NCI-H345 treated with DMSO at 0.1 percent for 48 hours (cell line): ENCODE data around the gene CACNA1C.

Source experiments
- DNase-seq: peaks from one replicate; lab custom pipeline; 2025; ENCODE audit not compliant: unreplicated experiment; lab: John Stamatoyannopoulos, UW

Gene CACNA1C

GRCh38 chr12:2649201-2650030 lies 596.6 kb downstream of the CACNA1C start:
- DNase-seq, result no peak

GRCh38 chr12:2650261-2651067 lies 597.7 kb downstream of the CACNA1C start:
- no peak for DNase-seq

- no peak for DNase-seq
These were observed 598.5 kb downstream of the CACNA1C start for GRCh38 chr12:2651068-2651965.

- DNase-seq, result no peak
These were observed 599.2 kb downstream of the CACNA1C start for GRCh38 chr12:2652011-2652400.

- DNase-seq, result no peak
These were observed 599.8 kb downstream of the CACNA1C start for GRCh38 chr12:2652401-2653081.

GRCh38 chr12:2653461-2653965 lies 600.7 kb downstream of the CACNA1C start:
- DNase-seq, result no peak

- DNase-seq, result no peak
These were observed 601.5 kb downstream of the CACNA1C start for GRCh38 chr12:2654311-2654710.

GRCh38 chr12:2654741-2655140 lies 602.0 kb downstream of the CACNA1C start:
- no peak for DNase-seq

GRCh38 chr12:2662524-2662923 lies 609.7 kb downstream of the CACNA1C start:
- no peak for DNase-seq

- no peak for DNase-seq
These were observed 612.2 kb downstream of the CACNA1C start for GRCh38 chr12:2664721-2665577.

- no peak for DNase-seq
These were observed 613.6 kb downstream of the CACNA1C start for GRCh38 chr12:2666411-2666810.

- DNase-seq, result no peak
These were observed 614.1 kb downstream of the CACNA1C start for GRCh38 chr12:2666846-2667245.

GRCh38 chr12:2667716-2668440 lies 615.1 kb downstream of the CACNA1C start:
- DNase-seq, result no peak

GRCh38 chr12:2668816-2669215 lies 616.0 kb downstream of the CACNA1C start:
- no peak for DNase-seq

- DNase-seq, result no peak
These were observed 616.8 kb downstream of the CACNA1C start for GRCh38 chr12:2669560-2669959.

GRCh38 chr12:2672863-2673262 lies 620.1 kb downstream of the CACNA1C start:
- no peak for DNase-seq

GRCh38 chr12:2673966-2674810 lies 621.4 kb downstream of the CACNA1C start:
- DNase-seq, result no peak

GRCh38 chr12:2675776-2676175 lies 623.0 kb downstream of the CACNA1C start:
- DNase-seq, result no peak
